ENCODE data around the gene RBX1.
"Not testable (repeated sequence)": the region's sequence is repeated elsewhere in the genome, so short reads cannot be mapped to it uniquely, and the experiment has no call there.

Gene RBX1

DNA sequence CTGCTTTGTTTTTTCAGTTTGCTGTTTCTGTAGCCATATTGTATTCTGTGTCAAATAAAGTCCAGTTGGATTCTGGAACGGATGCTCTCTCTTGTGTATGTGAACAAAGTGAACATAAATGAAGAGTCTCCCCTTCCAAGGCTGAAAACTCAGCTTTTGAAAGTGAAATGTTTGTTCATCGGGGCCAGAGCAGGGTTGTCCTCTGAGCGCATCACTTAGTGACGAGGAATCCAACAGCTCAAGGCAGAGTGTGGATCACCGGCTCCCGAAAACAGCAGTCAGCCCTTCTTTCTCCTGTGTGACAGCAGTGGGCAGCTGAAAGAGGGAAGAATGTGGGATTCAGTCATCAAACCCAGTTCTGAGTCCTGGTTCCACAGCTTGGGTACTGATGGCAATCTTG is 21.4 kb downstream of the RBX1 start:
- no peak for DNase-seq (ENCODE audit: low read depth in 2 of 2)

DNA sequence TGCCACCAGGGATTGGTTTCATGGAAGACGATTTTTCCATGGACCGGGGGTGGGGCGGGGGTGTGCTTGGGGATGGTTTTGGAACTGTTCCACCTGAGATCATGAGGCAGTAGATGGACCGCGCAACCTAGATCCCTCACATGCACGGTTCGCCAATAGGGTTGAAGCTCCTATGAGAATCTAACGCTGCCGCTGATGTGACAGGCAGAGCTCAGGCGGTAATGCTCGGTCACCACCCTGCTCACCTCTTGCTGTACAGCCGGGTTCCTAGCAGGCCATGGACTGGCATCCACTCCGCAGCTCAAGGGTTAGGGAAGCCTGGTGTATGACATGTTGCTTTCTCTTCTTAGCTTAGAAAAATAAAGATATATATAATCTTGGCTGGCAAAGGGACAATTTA is 22.0 kb downstream of the RBX1 start:
- no peak for DNase-seq (ENCODE audit: low read depth in 2 of 2)

DNA sequence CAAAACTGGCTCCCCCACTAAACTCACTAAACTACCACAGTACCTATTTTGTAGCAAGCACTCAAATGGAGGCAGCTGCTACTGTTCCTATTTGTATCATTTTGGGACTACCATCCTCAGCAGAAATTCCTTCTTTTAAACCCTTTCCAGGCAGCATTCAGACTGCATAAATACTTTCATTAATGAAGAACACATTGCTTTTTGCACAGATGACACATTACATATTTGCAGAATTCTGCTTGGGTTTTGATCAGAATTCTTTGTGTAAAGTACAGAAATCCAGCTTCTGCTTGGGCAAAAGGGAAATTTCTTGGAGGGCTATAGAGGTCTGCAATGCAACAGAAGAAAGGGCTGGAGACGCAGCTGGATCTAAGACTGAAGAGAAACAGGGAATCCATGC is 24.2 kb downstream of the RBX1 start:
- no peak for DNase-seq (ENCODE audit: low read depth in 2 of 2)

DNA sequence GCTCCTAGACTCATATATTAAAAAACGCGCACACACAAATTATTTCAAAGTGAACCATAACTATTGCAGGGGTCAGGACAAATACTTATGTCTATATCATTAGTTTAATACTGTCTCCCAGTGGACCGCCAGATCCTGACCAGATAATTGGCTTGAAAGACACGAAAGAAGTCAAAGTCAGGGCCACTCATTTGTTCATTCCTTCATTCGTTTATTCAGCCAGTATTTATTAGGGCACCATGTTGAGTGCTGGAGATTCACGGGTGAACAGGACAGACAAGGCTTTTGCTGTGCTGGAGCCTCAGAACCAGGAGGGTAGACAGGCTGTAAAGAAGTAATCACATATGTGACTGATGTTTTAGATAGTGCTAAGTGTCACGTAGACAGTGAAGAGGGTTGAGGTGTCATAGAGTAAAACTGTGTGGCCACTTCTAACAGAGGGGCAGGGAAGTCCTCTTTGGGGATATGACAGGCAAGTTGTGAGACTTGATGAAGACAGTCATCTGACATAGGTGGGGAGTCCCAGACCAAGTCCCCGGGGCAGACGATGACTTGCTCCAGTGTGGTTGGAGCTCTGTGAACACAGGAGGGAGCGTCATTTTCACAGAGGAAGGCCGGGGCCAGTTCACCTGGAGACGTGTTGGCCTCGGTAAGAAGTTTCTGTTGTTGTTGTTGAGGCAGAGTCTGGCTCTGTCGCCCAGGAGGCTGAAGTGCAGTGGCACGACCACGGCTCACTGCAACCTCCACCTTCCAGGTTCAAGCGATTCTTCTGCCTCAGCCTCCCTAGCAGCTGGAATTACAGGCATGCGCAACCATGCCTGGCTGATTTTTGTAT is 25.9 kb downstream of the RBX1 start:
- DNase-seq (ENCODE audit: low read depth in 2 of 2), result no peak

DNA sequence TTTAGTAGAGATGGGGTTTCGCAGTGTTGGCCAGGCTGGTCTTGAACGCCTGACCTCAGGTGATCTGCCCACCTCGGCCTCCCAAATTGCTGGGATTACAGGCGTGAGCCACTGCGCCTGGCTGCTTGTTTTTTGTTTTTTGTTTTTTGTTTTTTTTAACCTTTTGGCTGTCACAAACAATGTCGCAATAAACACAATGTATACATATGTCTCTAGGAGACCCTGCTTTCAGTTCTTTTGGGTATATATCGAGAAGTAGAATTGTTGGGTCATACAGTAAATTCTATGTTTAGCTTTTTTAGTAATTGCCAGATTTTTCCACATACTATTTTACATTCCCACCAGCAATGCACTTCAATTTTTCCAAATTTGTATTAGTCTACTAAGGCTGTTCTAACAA is 28.0 kb downstream of the RBX1 start:
- no peak for DNase-seq (ENCODE audit: low read depth in 2 of 2)

DNA sequence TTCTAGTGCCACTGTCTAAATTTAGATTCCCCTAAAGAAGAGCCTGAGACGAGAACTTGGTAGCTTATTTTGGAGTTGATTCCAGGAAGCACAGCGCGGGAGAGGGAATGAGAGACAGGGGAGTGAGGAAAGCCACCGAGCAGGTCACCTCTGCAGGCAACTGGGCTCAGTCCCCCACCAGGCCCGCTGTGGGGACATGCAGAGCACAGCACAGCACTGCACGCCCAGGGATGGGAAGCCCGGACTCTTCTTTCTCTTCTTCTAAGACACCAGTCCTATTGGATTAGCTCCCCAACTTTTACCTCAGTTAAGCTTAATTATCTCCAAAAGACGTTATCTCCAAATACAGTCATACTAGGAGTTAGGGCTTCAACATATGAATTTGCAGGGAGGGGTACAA is 28.7 kb downstream of the RBX1 start:
- DNase-seq (ENCODE audit: low read depth in 2 of 2), result no peak

DNA sequence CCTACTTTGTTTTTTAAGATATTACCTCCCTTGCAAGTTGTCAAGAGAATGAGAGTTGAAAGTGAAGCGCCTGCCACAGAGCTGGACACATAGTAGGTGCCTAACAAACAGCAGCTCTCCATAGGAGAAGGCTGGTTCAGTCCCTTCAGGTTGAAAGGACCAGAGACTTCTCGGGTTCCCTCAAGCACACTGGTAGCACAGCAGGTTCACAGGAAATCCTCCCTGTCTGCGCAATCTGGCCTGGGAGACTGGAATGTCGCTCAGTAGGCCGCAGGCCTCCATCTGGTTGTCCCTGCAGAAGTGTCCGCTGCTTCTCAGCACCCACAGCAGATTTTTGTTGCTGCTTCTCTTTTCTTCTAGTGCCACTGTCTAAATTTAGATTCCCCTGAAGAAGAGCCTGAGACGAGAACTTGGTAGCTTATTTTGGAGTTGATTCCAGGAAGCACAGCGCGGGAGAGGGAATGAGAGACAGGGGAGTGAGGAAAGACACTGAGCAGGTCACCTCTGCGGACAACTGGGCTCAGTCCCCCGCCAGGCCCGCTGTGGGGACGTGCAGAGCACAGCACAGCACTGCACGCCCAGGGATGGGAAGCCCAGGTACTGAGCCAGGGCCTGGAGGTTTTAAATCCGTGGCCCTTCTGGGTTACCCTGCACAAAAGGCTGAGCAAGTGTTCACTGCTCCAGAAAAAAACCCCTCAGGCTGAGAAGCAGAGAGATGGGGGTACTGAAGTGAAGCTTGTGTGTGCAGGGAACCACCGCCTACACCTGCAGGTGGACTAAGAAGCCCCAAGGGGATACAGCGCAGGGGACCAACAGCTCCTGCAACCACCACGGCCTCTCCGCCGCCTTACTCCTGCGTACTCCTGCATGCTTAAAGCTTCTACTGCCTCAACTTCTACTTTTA is 31.6 kb downstream of the RBX1 start:
- DNase-seq (ENCODE audit: low read depth in 2 of 2), result no peak

DNA sequence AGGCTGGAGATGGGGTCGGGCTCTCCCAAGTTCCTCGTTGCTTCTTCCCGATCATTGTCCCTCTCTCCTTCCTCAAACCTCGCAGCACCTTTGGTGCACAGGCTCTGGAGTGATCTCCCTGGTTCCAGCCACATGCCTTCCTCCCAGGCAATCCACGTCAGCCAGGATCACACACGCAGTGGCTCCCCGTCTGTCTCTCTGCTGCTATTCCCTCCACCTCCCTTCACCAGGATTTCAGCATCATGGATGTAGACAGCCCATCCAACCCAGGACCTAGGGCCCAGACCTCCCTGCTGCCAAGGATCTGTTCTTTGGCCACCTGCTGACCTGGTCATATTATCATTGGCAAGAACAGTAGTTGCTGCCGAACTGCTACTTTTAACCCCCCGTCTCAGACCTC is 40.1 kb downstream of the RBX1 start:
- no peak for DNase-seq (ENCODE audit: low read depth in 2 of 2)

DNA sequence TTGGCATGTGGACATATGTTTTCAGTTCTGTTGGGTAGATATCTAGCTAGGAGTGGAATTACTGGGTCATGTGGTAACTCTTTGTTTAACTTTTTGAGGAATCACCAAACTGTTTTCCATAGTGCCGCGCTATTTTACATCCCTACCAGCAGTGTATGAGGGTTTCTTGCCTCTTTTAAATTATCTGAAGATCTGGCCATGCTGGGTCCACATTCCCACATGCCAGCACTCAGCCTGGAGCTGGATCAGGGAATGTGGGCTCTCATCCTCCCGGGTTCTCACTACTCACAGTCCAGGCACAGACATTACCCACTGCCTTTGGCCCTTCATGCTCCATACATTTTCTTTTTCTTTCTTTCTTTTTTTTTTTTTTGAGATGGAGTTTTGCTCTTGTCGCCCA is 44.6 kb downstream of the RBX1 start:
- no peak for DNase-seq (ENCODE audit: low read depth in 2 of 2)

DNA sequence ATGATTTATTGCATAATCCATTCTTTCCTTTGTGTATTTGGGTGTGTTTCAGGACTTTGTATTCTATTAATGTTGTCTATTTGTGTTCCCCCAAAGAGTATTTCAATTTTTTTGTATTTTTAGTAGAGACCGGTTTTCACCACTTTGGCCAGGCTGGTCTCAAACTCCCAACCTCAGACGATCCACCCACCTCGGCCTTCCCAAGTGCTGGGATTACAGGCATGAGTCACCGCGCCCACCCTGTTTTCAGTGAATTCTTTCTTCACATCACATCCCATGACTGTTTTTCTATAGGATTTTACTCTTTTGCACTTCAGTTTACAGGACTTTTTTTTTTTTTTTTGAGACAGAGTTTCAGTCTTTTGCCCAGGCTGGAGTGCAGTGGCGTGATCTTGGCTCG is 46.3 kb downstream of the RBX1 start:
- no peak for DNase-seq (ENCODE audit: low read depth in 2 of 2)

DNA sequence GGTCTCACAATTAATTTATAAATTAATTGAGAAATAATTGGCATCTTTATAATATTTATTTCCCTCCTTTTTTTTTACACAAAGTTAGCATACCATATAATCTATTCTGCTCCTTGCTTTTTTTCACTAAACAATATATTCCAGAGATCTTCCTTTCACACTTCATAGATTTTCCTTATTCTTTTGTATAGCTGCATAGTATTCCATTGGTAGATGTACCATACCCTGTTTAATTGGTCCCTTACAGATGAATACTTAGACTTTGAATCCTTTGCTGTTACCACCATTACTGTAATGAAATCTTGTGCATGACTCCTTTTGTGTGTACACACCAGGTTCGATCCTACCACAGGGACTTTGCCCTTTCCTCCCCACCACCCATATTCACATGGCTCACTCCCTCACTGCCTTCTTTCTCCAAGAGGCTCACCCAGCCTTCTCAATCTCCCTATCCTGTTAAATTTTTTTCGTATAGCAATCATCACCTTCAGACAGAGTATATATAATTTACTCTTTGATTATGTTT is 48.9 kb downstream of the RBX1 start:
- no peak for DNase-seq (ENCODE audit: low read depth in 2 of 2)

DNA sequence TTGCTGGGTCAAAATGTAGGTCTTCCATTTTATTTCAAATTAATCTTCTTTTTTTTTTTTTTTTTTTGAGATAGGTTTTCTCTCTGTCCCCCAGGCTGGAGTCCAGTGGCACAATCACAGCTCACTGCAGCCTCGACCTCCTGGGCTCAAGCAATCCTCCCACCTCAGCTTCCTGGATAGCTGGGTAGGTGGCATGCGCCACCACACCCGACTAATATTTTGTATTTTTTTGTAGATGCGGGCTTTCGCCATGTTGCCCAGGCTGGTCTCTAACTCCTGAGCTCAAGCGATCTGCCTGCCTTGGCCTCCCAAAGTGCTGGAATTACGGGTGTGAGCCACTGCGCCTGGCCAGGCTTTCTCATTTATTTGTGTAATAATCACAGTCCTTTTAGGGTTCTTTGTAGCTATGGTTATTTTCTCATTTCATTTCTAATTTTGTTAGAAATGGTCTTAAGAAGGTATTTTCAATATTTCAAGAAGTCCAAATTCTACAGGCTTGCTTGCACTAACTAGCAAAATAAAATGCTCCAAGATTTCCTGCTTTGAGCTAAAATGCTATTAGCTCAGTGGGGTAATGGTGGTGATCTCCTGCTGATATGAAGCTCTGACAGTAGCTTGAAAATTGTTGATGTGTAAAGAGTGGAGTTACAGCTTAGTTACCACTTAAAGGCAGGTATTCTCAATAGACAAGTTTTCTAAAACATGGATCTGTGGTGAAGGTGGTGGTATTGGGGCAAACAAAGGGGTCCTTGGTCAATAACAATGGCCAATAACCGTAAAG is 50.0 kb downstream of the RBX1 start:
- no peak for DNase-seq (ENCODE audit: low read depth in 2 of 2)

DNA sequence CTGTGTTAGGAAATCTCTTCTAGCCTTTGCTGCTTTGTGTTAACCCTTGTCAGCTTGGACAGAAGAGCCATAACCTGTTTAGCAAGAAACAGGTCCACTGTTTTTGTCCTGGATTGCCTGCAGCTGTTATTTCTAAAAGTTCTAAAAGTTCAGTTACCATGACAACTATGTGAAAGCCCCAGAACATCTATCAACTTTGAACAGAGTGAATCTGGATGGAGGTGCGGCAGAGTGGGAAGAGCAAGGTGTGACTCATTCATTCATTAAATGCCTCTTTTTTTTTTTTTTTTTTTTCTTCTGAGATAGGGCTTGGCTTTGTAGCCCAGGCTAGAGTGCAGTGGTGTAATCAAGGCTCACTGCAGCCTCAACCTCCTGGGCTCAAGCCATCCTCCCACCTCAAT is 50.5 kb downstream of the RBX1 start:
- DNase-seq (ENCODE audit: low read depth in 2 of 2), result no peak

DNA sequence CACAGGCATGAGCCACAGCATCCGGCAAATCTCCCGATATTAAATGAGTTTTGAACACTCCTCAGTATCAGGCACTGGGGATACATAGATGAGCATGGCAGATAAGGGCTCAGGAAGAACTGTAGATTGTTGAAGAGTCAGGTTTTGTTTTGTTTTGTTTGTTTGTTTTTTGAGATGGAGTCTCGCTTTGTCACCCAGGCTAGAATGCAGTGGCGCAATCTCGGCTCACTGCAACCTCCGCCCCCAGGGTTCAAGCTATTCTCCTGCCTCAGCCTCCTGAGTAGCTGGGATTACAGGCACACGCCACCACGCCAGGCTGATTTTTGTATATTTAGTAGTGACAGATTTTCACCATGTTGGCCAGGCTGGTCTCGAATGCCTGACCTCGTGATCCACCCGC is 51.2 kb downstream of the RBX1 start:
- DNase-seq (ENCODE audit: low read depth in 2 of 2), result not testable (repeated sequence)

DNA sequence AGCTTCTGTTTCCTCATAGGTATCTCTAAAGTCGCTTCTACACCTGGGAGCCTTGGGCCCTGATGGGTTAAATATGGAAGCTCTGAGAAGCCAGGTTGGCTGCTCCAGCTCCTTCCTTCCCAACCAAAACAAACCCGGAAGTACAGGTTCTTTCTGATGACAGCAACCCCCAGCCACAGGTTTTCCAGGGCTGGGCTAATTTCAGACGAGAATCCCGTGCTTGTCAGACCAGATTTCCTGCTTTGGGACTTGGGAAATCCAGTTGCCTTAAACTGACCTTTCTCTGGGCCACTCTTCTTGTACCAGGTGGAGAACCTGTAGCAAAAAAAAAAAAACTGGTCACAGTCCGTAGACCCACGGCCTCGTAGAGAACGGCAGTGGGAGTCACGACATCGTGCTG is 51.9 kb downstream of the RBX1 start:
- DNase-seq (ENCODE audit: low read depth in 2 of 2), result no peak

DNA sequence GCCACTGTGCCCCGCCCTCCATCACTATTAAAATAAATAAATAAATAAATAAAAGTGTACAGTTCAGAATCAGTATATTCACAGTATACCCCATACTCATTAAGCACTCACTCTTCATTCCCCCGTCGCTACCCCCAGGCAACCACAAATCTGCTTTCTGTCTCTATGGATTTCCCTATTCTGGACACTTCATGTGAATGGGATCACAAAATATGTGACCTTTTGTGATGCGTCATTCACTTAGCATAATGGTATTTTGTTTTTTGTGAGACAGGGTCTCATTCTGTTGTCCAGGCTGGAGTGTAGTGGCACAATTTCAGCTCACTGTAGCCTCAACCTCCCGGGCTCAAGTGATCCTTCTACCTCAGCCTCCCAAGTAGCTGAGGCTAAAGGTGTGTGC is 52.8 kb downstream of the RBX1 start:
- no peak for DNase-seq (ENCODE audit: low read depth in 2 of 2)

DNA sequence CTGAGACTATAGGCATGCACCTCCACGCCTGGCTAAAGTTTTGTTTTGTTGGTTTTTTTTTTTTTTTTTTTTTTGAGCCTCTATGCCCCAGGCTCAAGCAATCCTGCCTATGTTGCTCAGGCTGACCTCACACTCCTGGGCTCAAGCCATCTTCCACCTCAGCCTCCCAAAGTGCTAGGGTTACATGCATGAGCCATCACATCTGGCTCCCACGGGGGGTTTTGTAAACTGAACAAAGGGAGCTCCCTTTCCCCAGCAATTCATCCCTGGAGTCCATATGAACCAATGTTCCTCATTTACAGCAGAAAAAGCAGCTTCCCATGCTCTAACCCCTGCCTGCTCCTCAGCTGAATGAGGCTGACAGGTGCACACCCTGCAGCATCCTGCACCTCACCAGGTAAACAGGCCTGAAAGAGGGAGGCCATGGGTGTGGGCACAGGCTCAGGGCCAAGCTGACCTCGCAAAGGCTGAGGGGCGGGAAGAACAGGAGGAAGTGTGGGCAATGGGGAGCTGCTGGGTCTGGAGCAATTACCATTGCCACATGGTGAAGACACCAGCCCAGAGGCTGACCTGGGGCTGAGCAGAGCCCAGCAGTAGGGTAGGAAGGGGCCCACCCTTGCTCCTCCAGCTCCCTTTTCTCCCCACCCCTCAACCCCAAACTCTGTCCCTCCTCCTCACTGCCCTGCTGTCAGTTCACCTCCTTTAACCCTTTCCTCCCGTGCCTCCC is 58.2 kb downstream of the RBX1 start:
- DNase-seq (ENCODE audit: low read depth in 2 of 2), result no peak

DNA sequence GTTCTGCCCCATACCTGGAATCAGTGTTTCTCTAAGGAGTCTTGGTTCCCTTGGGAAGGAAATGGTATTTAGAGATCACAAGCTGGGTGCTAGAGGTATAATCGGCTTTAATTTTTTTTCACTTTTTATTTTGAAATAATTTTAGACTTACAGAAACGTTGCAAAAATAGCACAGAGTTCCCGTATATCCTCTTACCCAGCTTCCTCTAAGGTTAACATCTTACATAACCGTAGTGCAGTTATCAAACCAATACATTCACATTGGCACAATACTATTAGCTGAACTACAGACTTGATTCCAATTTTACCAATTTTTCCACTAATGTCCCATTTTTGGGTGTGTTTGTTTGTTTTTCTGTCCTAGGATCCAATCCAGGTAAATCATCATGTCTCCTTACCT is 63.8 kb downstream of the RBX1 start:
- no peak for DNase-seq (ENCODE audit: low read depth in 2 of 2)

DNA sequence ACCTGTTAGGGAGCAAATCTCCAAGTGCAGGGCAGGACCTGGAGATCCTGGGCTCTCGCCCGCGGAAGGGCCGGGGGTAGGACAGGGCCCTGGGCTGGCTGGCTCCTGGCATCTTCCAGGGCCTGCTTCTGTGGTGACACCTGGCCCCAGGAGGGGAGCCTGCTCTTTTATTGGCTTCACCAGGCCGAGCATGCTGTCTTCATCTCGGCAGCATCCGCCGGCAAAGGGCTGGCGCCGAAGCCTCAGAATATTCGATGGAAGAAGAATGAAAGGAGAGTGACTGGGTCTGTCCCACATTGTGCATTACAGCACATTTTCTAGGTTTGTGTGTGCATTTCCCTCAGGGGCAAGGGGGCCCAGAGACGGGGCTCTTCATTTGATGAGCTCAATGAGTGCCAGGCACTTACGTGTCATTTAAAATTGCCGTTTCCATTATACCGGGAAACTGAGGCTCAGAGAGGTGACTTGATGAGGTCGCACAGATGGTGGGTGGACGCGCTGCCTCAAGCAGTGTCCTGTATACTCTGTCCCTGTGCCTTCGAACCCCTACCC is 70.0 kb downstream of the RBX1 start:
- no peak for DNase-seq (ENCODE audit: low read depth in 2 of 2)

DNA sequence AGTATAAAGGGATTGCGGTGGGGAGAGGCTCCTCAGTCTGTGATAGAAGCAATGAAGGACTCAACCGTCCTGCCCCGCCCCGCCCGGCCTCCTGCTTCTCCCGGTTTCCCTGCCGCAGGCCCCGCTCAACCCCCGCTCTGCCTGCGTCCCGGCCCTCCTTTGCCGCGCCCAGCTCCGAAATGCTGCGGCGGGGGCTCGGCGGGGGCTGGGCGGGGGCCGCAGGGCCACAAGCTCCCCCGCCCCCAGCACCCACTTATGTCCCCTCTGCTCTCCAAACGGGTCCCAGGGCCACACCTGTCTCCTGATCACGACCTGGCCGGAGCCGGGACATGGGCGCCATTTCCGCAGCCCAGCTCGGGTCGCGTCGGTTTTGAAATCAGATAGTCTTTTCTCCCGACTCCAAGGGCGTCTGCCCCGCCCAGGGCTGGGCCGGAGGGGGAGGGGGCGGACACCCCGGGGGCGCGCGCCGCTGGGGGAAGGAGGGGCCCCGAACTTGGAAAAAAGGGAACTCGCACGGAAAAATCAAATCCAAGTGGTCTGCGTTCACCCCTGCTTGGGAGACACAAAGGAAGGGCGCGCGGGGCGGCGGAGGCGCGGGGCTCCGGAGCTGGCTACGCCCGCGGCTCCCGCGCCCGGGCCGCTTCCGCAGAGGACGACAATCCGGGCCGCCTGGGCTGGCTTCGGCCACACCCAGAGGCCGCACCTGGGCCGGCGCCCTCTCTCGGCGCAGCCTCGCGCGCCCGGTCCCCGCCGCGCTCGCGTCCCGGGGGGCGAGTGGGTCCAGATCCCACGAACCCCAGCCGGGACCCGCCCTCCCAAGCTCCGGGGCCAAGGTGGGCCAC is 70.7 kb downstream of the RBX1 start:
- DNase-seq (ENCODE audit: low read depth in 2 of 2), result peak; percentile 16 to 31
